Stimulated activated CD4-positive, alpha-beta T cell treated with anti-CD3 and anti-CD28 coated beads, TNF-alpha, amount 100 ng/mL, for 48 hours (primary cell): ENCODE results near the gene SGPL1.
"Not testable (repeated sequence)": the region's sequence is repeated elsewhere in the genome, so short reads cannot be mapped to it uniquely, and the experiment has no call there.

Source experiments
- DNase-seq, 3 donors: peaks; one replicate each; pipeline ENCODE4 v3.0.0-alpha.2; 2020; ENCODE audit warnings: low read depth in 3 of 3

The SGPL1 gene

GRCh38 chr10:70906031-70906783 is 90.5 kb downstream of the SGPL1 start:
- DNase-seq: no peak

GRCh38 chr10:70906953-70907636 is 91.3 kb downstream of the SGPL1 start:
- no peak for DNase-seq

- DNase-seq: no peak
Measured at GRCh38 chr10:70907637-70908405, 92.1 kb downstream of the SGPL1 start.

- DNase-seq: no peak
Measured at GRCh38 chr10:70908406-70909296, 92.9 kb downstream of the SGPL1 start.

DNA sequence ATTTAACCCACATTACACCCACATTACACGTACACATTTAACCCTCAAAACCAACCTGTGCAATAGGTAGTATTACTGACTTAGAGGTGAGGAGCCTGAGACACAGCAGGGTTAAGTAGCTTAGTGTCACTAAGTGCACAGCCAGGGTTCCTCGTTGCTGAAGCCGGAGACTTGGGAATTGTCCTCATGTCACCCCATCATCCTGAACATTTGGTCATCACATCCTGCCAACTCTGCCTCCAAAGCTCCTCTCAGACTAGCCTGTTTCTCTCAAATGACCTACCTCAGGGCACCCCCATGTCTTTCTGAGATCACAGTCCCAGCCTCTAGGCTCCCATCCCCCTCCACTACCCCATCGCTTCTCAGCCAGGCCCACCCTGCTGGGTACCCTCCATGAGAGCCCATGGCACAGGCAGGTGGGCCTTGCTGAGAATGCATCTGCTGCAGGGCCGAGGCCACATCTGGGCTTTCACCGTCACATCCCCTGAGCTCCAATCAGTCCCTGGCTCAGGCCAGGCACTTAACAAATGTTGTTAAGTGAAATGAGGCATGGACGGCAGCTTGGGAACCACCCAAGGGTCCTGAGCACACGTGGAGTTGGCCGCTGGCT is 93.7 kb downstream of the SGPL1 start:
- DNase-seq: no peak

DNA sequence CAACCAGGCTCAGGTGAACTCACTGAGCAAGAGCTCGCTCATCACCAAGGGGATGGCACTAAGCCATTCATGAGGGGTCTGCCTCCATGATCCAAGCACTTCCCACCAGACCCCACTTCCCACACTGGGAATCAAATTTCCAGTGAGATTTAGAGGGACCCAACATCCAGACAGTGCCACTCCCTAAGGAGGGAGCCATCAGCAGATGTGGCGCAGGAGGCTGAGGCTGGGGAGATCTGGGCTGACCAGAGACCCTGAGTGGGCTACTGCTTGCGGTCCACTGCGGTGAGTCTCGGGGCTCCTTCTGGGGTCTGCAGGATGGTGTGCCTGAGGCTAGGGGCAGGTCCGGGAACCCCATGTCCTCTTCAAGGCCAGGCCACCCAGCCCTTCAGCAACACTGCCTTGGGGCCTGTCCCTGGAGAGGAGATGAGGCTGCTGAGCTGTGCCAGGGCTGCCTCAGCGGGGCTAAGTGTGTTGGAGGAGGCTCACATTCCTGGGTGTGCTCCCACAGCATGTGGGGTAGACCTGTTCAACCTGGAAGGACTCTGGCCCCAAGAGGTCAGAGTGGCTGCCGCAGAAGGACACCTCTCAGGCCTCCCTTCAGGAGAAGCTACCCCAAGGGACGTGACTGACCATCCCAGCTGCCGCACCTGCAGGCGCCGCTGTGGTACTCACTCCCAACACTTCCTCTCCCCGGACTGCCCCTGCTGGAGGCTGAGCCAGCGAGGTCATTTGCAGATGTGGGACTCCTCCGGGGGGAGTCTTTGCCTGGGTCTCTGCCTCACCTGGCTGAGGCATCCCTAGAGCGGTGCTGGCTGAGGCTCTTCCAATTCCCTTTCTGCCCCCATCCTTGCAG is 95.0 kb downstream of the SGPL1 start:
- DNase-seq: no peak

- DNase-seq: no peak
Measured at GRCh38 chr10:70911386-70911785, 95.6 kb downstream of the SGPL1 start.

DNA sequence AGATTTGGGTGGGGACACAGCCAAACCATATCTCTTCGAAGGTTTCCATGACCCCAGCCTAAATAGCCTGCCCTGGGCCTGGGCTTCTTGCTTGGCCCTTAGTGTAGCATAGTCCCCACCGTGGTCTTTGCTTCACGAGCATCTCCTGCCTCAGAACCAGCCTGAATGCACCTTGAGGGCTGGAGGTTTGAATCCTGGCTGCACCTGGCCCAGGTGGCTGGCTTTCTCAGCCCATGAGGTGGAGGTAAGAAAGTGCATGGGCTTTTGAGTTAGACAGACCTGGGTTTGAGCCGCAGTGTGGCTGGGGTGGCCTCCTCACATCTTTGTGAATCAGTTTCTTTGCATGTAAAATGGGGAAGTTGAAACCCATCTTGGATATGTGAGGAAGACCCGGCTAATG is 96.8 kb downstream of the SGPL1 start:
- no peak for DNase-seq

GRCh38 chr10:70913191-70913892 is 97.6 kb downstream of the SGPL1 start:
- no peak for DNase-seq

DNA sequence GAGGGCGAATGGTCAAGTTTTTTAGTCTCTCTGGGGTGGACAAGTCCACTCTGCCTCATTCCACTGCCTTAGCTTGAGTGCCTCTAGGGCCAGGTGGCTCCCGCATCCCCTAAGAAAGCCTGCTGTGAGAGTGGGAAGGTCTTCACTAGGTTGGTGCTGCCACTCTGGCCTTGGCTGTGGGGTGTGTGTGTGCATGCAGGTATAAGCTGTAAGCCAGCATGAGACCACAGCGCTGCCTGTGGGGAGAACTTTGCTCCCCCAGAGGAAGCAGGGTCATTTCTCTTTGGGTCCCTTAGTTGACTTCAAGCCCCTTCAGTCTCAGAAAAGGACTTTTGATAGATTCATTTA is 98.1 kb downstream of the SGPL1 start:
- DNase-seq: no peak

DNA sequence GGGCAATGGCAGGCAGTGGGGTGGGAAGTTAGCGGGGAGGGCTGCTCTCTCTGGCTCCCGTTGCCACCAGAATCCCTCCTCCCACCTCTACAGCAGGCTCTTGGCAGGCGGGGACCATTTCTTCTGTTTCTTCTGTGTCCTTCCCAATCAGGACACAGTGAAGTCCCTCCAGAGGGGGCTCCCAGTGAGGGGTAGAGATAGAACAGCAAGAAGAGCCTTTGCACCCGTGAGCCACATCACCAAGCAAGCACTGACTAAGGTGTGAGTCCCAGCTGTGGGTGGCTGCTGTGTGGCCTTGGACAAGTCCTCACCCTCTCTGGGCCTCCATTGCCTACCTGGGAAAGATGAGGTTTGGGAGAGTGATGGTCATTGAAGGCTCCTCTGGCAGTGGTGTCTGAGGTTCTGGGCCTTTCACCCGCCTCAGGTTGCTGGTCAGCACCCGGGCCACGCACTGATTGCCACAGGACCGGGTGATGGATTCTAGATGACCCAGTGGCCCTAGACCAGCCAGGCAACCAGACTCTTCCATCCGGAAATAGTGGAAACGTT is 98.6 kb downstream of the SGPL1 start:
- DNase-seq: no peak

- no peak for DNase-seq
Measured at GRCh38 chr10:70915206-70915605, 99.5 kb downstream of the SGPL1 start.

- DNase-seq: no peak
Measured at GRCh38 chr10:70915806-70916205, 100.1 kb downstream of the SGPL1 start.

GRCh38 chr10:70916241-70916640 is 100.5 kb downstream of the SGPL1 start:
- no peak for DNase-seq

GRCh38 chr10:70917226-70917625 is 101.5 kb downstream of the SGPL1 start:
- DNase-seq: no peak

DNA sequence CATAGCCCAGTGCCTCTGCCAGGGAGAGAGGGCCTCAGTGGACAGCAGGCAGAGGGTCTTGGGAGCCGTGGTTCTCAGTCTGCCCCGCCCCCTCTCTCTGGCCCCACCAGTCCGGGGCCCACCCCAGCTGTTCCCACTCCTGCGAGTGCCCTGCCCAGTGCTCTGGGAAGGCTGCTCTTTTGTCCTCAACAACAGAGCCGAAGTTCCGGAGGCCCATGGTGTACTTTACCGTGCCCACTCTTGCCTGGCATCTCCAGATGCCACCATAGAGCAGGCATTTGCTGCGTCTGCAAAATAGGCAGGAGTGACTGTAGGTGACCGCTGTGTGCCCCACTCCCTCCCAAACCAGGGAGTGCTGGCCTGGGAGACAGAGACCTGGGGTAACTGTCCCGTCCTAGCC is 101.9 kb downstream of the SGPL1 start:
- no peak for DNase-seq

- no peak for DNase-seq
Measured at GRCh38 chr10:70918851-70919530, 103.2 kb downstream of the SGPL1 start.

- not testable (repeated sequence) for DNase-seq
Measured at GRCh38 chr10:70919906-70920305, 104.2 kb downstream of the SGPL1 start.

DNA sequence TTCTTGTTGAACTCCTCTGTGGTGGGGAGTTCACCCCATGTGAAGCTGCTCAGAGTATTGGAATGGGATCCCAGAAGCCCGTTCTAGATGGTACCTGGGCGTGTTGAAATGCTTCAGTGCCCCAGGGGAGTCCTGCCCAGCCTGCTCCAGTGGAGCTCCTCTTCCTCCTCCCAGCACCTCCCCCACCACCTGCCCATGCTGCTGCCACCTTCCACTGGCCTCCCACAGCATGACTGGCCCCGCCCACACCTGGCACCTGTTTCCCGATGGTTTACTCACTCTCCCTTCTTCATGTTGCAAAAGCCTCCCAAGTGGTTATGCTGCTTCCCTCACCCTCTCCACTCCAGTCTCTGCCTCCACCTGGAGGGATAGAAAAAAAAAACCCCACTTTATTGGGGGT is 104.8 kb downstream of the SGPL1 start:
- no peak for DNase-seq
